Duodenal mucosa (tissue), 2 donors: ENCODE results near the gene MS4A6A.
"Not testable (repeated sequence)": the region's sequence is repeated elsewhere in the genome, so short reads cannot be mapped to it uniquely, and the experiment has no call there.

Source experiments
- H3K27ac ChIP-seq: one replicate; pipeline ENCODE4 v1.7.0; 2013; ENCODE audit warnings: low read depth, low read length
- H3K27me3 ChIP-seq, 2 donors: one replicate each; pipeline ENCODE4 v1.7.0; 2013; ENCODE audit warnings: low read length in 2 of 2, control low read depth in 1 of 2; ENCODE audit not compliant: insufficient read depth in 2 of 2, control insufficient read depth in 1 of 2
- H3K36me3 ChIP-seq, 2 donors: one replicate each; pipeline ENCODE4 v1.7.0; 2013; ENCODE audit warnings: low read length in 2 of 2, control low read depth in 1 of 2; ENCODE audit not compliant: insufficient read depth in 2 of 2, control insufficient read depth in 1 of 2
- H3K4me1 ChIP-seq, 2 donors: one replicate each; pipeline ENCODE4 v1.7.0; 2013; ENCODE audit warnings: low read length in 2 of 2, control low read depth in 1 of 2; ENCODE audit not compliant: insufficient read depth in 2 of 2, control insufficient read depth in 1 of 2
- H3K4me3 ChIP-seq, 2 donors: one replicate each; pipeline ENCODE4 v1.7.0; 2013; ENCODE audit warnings: low read length in 2 of 2, low read depth in 1 of 2
- H3K9ac ChIP-seq, 2 donors: one replicate each; pipeline ENCODE4 v1.7.0; 2013; ENCODE audit warnings: low read length in 2 of 2, low read depth in 1 of 2
- H3K9me3 ChIP-seq, 2 donors: one replicate each; pipeline ENCODE4 v1.7.0; 2013; ENCODE audit warnings: low read length in 2 of 2, control low read depth in 1 of 2; ENCODE audit not compliant: control insufficient read depth in 1 of 2

The MS4A6A gene

GRCh38 chr11:60161766-60162165, 21.1 kb downstream of the MS4A6A start:
- H3K9me3 ChIP-seq: no peaks in the 10 kb centered on the region
- no peaks in the 10 kb centered on the region for H3K4me1 ChIP-seq
- no peak overlapping the region for H3K4me3 ChIP-seq
- no peaks in the 10 kb centered on the region for H3K27me3 ChIP-seq
- H3K36me3 ChIP-seq: no peaks in the 10 kb centered on the region
- no peak overlapping the region for H3K9ac ChIP-seq
- H3K27ac ChIP-seq: no peak overlapping the region

DNA sequence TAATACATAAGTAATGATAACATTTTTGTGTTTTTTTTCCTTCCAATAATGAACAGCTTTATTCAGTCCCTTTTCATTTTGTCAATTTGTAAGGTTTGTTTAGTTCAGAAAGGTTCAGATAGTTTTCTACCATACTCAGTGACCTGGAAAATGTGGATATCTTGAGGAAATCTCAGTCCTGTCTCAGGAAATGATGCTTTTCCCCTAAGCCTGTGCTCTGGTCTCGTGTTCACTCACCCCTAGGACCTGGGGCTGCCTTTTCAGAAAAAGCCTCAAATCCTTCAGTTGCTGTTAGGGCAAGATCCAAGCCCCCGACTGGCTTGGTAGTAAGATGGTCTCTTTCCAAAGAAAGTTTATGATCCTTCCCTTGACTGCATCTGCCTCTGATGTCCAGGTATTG, 21.8 kb downstream of the MS4A6A start:
- H3K9me3 ChIP-seq: no peaks in the 10 kb centered on the region
- H3K27me3 ChIP-seq: no peaks in the 10 kb centered on the region
- H3K4me3 ChIP-seq: no peak overlapping the region
- H3K4me1 ChIP-seq: no peaks in the 10 kb centered on the region
- H3K27ac ChIP-seq: no peak overlapping the region
- H3K36me3 ChIP-seq: no peaks in the 10 kb centered on the region
- no peak overlapping the region for H3K9ac ChIP-seq

GRCh38 chr11:60159868-60160267, 23.0 kb downstream of the MS4A6A start:
- no peak overlapping the region for H3K9ac ChIP-seq
- H3K9me3 ChIP-seq: no peaks in the 10 kb centered on the region
- H3K27ac ChIP-seq: no peak overlapping the region
- H3K27me3 ChIP-seq: no peaks in the 10 kb centered on the region
- no peaks in the 10 kb centered on the region for H3K36me3 ChIP-seq
- H3K4me1 ChIP-seq: no peaks in the 10 kb centered on the region
- no peak overlapping the region for H3K4me3 ChIP-seq

- Histone ChIP-seq H3K27me3 (no peaks in the 10 kb centered on the region), H3K4me1 (no peaks in the 10 kb centered on the region), H3K4me3 (no peak overlapping the region), H3K27ac (no peak overlapping the region), H3K36me3 (no peaks in the 10 kb centered on the region), H3K9ac (no peak overlapping the region), H3K9me3 (no peaks in the 10 kb centered on the region)
These were observed 23.6 kb downstream of the MS4A6A start for GRCh38 chr11:60159284-60159683.

DNA sequence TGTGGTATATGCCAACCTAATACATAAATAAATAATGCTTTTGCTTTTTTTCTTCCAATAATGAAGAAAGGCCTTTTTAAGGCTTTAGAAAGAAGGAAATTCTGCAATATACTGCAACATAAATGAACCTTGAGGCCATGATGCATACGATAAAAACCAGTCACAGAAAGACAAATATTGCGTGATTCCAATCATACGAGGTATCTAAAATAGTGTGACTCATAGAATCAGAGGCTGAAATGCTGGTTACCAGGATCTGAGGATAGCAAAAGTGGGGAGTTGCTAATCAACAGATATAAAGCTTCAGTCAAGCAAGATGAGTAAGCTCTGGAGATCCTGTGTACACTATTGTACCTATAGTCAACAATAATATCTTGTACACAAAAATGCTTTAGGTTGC, 24.2 kb downstream of the MS4A6A start:
- no peaks in the 10 kb centered on the region for H3K4me1 ChIP-seq
- no peak overlapping the region for H3K27ac ChIP-seq
- no peak overlapping the region for H3K4me3 ChIP-seq
- H3K36me3 ChIP-seq: no peaks in the 10 kb centered on the region
- no peaks in the 10 kb centered on the region for H3K27me3 ChIP-seq
- no peaks in the 10 kb centered on the region for H3K9me3 ChIP-seq
- H3K9ac ChIP-seq: no peak overlapping the region

GRCh38 chr11:60155931-60156330, 27.0 kb downstream of the MS4A6A start:
- no peaks in the 10 kb centered on the region for H3K27me3 ChIP-seq
- H3K4me3 ChIP-seq: no peak overlapping the region
- H3K36me3 ChIP-seq: no peaks in the 10 kb centered on the region
- no peaks in the 10 kb centered on the region for H3K9me3 ChIP-seq
- no peaks in the 10 kb centered on the region for H3K4me1 ChIP-seq
- H3K9ac ChIP-seq: no peak overlapping the region
- H3K27ac ChIP-seq: no peak overlapping the region

DNA sequence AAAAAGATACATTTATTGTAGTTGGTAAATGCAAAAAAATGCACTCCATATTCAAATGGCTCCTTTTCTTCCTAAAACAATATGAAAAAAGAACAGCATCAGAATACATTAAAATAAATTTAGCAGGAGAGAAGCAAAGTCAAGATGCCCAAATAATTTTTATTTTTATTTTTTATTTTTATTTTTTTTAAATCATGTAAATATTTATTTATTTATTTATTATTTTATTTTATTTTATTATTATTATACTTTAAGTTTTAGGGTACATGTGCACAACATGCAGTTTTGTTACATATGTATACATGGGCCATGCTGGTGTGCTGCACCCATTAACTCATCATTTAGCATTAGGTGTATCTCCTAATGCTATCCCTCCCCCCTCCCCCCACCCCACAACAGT, 30.2 kb downstream of the MS4A6A start:
- not testable (repeated sequence) for H3K4me3 ChIP-seq, H3K27ac ChIP-seq, H3K36me3 ChIP-seq

GRCh38 chr11:60150279-60150678, 32.6 kb downstream of the MS4A6A start:
- H3K36me3 ChIP-seq: no peaks in the 10 kb centered on the region

More for the DNA sequence above, 30.2 kb downstream of the MS4A6A start:
- H3K9me3 ChIP-seq, H3K9ac ChIP-seq, H3K4me1 ChIP-seq, H3K27me3 ChIP-seq: not testable (repeated sequence)

GRCh38 chr11:60145677-60146076, 37.2 kb downstream of the MS4A6A start:
- no peak overlapping the region for H3K9ac ChIP-seq
- no peaks in the 10 kb centered on the region for H3K9me3 ChIP-seq
- H3K36me3 ChIP-seq: no peaks in the 10 kb centered on the region
- no peak overlapping the region for H3K4me3 ChIP-seq
- H3K27me3 ChIP-seq: no peaks in the 10 kb centered on the region
- no peaks in the 10 kb centered on the region for H3K4me1 ChIP-seq
- no peak overlapping the region for H3K27ac ChIP-seq

More at GRCh38 chr11:60150279-60150678, 32.6 kb downstream of the MS4A6A start:
- no peaks in the 10 kb centered on the region for H3K4me1 ChIP-seq
- no peaks in the 10 kb centered on the region for H3K27me3 ChIP-seq
- H3K9me3 ChIP-seq: no peaks in the 10 kb centered on the region
- no peak overlapping the region for H3K4me3 ChIP-seq
- no peak overlapping the region for H3K27ac ChIP-seq
- H3K9ac ChIP-seq: no peak overlapping the region

- Histone ChIP-seq H3K9ac (no peak overlapping the region), H3K27ac (no peak overlapping the region), H3K36me3 (no peaks in the 10 kb centered on the region), H3K27me3 (no peaks in the 10 kb centered on the region), H3K4me1 (no peaks in the 10 kb centered on the region), H3K9me3 (no peaks in the 10 kb centered on the region), H3K4me3 (no peak overlapping the region)
These were observed 39.1 kb downstream of the MS4A6A start for GRCh38 chr11:60143768-60144167.

DNA sequence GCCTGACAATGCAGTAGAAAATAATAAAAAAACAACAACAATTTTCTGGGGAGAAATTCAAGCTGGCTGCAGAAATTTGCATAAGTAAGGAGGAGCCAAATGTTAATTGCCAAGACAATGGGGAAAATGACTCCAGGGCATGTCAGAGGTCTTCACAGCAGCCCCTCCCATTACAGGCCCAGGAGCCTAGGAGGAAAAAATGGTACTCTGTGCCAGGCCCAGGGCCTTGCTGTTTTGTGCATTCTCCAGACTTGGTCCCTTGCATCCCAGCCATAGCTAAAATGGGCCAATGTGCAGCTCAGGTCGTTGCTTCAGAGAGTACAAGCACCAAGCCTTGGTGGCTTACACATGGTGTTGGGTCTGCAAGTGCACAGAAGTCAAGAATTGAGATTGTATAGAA, 49.0 kb downstream of the MS4A6A start:
- Histone ChIP-seq H3K9me3 (no peaks in the 10 kb centered on the region), H3K27ac (no peak overlapping the region), H3K4me3 (no peak overlapping the region), H3K36me3 (no peaks in the 10 kb centered on the region), H3K4me1 (no peaks in the 10 kb centered on the region), H3K27me3 (no peaks in the 10 kb centered on the region), H3K9ac (no peak overlapping the region)
